Measurements from ENCODE around the gene NPM3.

DNA sequence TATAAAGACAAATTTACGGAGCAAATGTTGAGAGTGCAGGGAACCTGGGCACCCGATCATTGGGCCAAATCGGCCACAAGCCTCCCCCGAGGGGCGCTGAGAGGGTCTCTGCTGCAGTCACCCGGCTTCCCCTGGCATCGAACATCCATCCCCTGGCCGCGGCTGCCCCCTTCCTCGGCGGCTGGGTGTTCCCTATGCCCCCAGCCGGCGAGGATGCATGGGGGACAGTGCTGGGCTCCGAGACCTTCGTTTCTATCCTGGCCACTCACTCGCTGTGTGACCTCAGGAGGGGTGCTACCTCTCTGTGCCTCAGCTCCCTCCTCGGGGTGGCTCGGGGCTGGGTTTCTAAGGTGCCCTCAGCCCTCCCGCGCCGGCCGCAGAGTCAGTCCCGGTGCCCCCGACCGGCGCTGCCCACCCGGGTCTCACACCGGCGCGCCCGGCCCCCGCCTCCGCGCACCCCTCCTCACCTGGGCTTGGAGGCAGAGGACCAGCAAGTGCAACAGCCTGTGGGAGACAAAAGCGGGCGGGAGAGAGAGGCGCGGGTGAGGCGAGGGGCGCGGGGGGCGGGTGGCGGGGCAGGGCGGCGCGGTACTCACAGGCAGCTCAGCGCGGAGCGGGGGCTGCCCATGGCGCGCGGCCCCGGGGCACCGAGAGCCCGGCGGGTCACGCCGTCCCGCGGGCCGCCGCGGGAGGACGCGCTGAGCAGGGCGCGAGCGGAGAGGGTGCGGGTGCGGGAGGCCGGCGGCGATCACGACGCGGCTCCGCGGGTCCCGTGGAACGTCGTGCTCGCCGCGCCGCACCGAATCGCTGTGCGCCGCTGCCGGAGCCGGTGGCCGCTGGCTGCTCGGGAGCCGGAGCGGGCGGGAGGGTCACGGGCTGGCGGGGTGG, 7.7 kb downstream of the NPM3 start, which contains the start of gene FGF8:
- TF ChIP-seq, protein P1, sequence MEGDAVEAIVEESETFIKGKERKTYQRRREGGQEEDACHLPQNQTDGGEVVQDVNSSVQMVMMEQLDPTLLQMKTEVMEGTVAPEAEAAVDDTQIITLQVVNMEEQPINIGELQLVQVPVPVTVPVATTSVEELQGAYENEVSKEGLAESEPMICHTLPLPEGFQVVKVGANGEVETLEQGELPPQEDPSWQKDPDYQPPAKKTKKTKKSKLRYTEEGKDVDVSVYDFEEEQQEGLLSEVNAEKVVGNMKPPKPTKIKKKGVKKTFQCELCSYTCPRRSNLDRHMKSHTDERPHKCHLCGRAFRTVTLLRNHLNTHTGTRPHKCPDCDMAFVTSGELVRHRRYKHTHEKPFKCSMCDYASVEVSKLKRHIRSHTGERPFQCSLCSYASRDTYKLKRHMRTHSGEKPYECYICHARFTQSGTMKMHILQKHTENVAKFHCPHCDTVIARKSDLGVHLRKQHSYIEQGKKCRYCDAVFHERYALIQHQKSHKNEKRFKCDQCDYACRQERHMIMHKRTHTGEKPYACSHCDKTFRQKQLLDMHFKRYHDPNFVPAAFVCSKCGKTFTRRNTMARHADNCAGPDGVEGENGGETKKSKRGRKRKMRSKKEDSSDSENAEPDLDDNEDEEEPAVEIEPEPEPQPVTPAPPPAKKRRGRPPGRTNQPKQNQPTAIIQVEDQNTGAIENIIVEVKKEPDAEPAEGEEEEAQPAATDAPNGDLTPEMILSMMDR (IDR thresholded peaks at IDR 0.05) = no peak
- no peak for TF ChIP-seq EP300 (IDR thresholded peaks at IDR 0.05)

All from suprapubic skin (tissue), 3 donors.